ENCODE data around the gene TXNRD1. TPM values are rescaled to one million over a fixed set of nuclear protein-coding genes. Genes with fewer than 3 reads are reported as not detected.

The TXNRD1 gene
- total and polyA plus RNA-seq, 8 donors = 8.1 to 29.1 (median 15.9) TPM

GRCh38 chr12:104340925-104341611 is 125.5 kb downstream of the TXNRD1 start:
- no peak for FAIRE-seq
- Histone ChIP-seq H3K4me3 (no peak overlapping the region), H3K9me3 (no peaks in the 10 kb centered on the region), H3K27ac (no peak overlapping the region), H3K4me1 (no peaks in the 10 kb centered on the region), H3K36me3 (peaks cover 0 to 16% (median 5%) of the 10 kb centered on the region in 3 donors), H3K27me3 (no peaks in the 10 kb centered on the region)
- WGBS, 2 donors = 78 to 84% methylated on average over 6 of the region's 6 CpGs
- ATAC-seq = no peak
- no peak for DNase-seq
- intact Hi-C loops (cut with DNase I) = no loop called here
- TF ChIP-seq, protein P1, sequence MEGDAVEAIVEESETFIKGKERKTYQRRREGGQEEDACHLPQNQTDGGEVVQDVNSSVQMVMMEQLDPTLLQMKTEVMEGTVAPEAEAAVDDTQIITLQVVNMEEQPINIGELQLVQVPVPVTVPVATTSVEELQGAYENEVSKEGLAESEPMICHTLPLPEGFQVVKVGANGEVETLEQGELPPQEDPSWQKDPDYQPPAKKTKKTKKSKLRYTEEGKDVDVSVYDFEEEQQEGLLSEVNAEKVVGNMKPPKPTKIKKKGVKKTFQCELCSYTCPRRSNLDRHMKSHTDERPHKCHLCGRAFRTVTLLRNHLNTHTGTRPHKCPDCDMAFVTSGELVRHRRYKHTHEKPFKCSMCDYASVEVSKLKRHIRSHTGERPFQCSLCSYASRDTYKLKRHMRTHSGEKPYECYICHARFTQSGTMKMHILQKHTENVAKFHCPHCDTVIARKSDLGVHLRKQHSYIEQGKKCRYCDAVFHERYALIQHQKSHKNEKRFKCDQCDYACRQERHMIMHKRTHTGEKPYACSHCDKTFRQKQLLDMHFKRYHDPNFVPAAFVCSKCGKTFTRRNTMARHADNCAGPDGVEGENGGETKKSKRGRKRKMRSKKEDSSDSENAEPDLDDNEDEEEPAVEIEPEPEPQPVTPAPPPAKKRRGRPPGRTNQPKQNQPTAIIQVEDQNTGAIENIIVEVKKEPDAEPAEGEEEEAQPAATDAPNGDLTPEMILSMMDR (IDR thresholded peaks at IDR 0.05) = no peak

GRCh38 chr12:104342147-104342546 is 126.6 kb downstream of the TXNRD1 start:
- Histone ChIP-seq H3K27ac (no peak overlapping the region), H3K27me3 (no peaks in the 10 kb centered on the region), H3K36me3 (peaks cover 0 to 13% (median 5%) of the 10 kb centered on the region in 3 donors), H3K4me3 (no peak overlapping the region), H3K9me3 (no peaks in the 10 kb centered on the region), H3K4me1 (no peaks in the 10 kb centered on the region)
- ATAC-seq (no peak), FAIRE-seq (no peak), DNase-seq (no peak)
- intact Hi-C loops (cut with DNase I) = no loop called here
- TF ChIP-seq, protein P1 (IDR thresholded peaks at IDR 0.05) = no peak
- 95 to 97% methylated on average over 2 of the region's 2 CpGs for WGBS, 2 donors

DNA sequence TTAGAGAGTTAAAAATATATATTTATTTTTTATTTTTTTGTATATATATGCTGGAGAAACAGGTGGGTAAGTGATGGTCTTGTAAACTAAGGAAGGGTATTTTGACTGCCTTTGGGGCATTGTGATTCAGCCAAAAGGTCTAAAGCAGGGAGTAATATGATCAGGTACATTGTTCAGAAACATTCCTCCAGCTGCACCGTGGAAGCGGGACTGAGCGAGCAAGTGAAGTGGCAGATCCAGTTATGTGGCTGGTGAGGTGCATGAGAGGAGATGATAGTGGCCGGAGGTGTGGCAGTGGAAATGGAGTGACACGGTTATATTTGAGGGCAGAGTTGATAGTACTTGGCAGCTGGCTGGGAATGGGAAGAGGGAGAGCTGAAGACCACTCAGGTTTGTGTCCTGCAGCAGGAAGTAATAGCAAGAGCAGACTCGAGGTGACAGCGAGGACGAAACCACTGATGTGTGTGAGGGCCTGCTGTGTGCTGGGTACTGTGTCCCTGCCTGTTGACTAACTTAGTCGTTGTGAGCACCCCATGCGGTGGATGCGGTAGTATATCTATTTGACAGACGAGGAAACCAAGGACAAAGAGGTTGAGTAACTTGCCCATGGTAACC is 127.2 kb downstream of the TXNRD1 start:
- ATAC-seq = no peak
- Histone ChIP-seq H3K36me3 (peaks cover 0 to 10% (median 5%) of the 10 kb centered on the region in 3 donors), H3K4me3 (no peak overlapping the region), H3K9me3 (no peaks in the 10 kb centered on the region), H3K27me3 (no peaks in the 10 kb centered on the region), H3K27ac (no peak overlapping the region), H3K4me1 (no peaks in the 10 kb centered on the region)
- no peak for DNase-seq
- no peak for FAIRE-seq
- TF ChIP-seq, protein P1 (IDR thresholded peaks at IDR 0.05) = no peak
- intact Hi-C loops (cut with DNase I) = no loop called here
- 90 to 92% methylated on average over 12 of the region's 12 CpGs for WGBS, 2 donors

DNA sequence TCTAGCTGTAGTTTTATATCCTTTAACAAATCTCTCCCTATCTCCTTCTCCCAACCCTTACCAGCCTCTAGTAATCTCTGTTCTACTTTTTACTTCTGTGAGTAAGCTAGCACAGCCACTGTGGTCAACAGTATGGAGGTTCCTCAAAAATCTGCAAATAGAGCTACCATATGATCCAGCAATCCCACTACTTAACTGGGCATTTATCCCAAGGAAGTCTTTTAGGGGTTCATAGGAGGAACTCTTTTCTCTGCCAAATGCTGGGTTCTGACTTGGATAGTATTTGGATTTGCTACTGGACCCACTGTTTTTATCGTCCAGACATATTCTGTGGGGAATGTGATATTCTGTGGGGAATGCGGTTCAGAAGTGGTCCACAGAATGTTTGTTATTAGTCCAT is 129.1 kb downstream of the TXNRD1 start:
- TF ChIP-seq, protein P1 (IDR thresholded peaks at IDR 0.05) = no peak
- Histone ChIP-seq H3K9me3 (no peaks in the 10 kb centered on the region), H3K4me1 (no peaks in the 10 kb centered on the region), H3K4me3 (no peak overlapping the region), H3K27me3 (no peaks in the 10 kb centered on the region), H3K27ac (no peak overlapping the region), H3K36me3 (peaks cover 0 to 19% (median 12%) of the 10 kb centered on the region in 3 donors)
- intact Hi-C loops (cut with DNase I) = no loop called here
- WGBS, 2 donors = 93 to 97% methylated on average over 2 of the region's 2 CpGs
- no peak for DNase-seq
- ATAC-seq = no peak
- no peak for FAIRE-seq

All from pancreas (tissue), 10 donors.